AG08396 (cell line): ENCODE results near the gene TENT4B.

ENCODE experiments used
- DNase-seq: peaks from one replicate; pipeline ENCODE4 v3.0.0; 2012; ENCODE audit warnings: low spot score, mixed read lengths

Gene TENT4B

GRCh38 chr16:50195756-50196155, 42.6 kb downstream of the TENT4B start:
- no peak for DNase-seq

- no peak for DNase-seq
Measured at GRCh38 chr16:50197582-50197981, 44.5 kb downstream of the TENT4B start.

GRCh38 chr16:50198802-50199403, 45.8 kb downstream of the TENT4B start:
- no peak for DNase-seq

GRCh38 chr16:50201787-50202186, 48.7 kb downstream of the TENT4B start:
- no peak for DNase-seq

GRCh38 chr16:50202926-50203624, 50.0 kb downstream of the TENT4B start:
- peak; percentile 59 for DNase-seq

GRCh38 chr16:50203681-50204080, 50.6 kb downstream of the TENT4B start:
- no peak for DNase-seq

- DNase-seq = peak; percentile 11
Measured at GRCh38 chr16:50204453-50205108, 51.5 kb downstream of the TENT4B start.

GRCh38 chr16:50207652-50208051, 54.5 kb downstream of the TENT4B start:
- DNase-seq = no peak

GRCh38 chr16:50208460-50208931, 55.4 kb downstream of the TENT4B start:
- no peak for DNase-seq

GRCh38 chr16:50209546-50210265, 56.6 kb downstream of the TENT4B start:
- DNase-seq = no peak

GRCh38 chr16:50210266-50211038, 57.3 kb downstream of the TENT4B start:
- peak; percentile 76 for DNase-seq

GRCh38 chr16:50213939-50214519, 60.9 kb downstream of the TENT4B start:
- DNase-seq = peak; percentile 21

GRCh38 chr16:50215680-50216079, 62.6 kb downstream of the TENT4B start:
- no peak for DNase-seq

GRCh38 chr16:50216231-50216630, 63.1 kb downstream of the TENT4B start:
- DNase-seq = no peak

GRCh38 chr16:50219402-50219975, 66.4 kb downstream of the TENT4B start:
- DNase-seq = no peak

GRCh38 chr16:50224286-50224685, 71.2 kb downstream of the TENT4B start:
- no peak for DNase-seq

GRCh38 chr16:50227120-50227519, 74.0 kb downstream of the TENT4B start:
- DNase-seq = no peak

- no peak for DNase-seq
Measured at GRCh38 chr16:50227665-50228064, 74.6 kb downstream of the TENT4B start.

- DNase-seq = no peak
Measured at GRCh38 chr16:50228364-50228868, 75.3 kb downstream of the TENT4B start.

- DNase-seq = no peak
Measured at GRCh38 chr16:50229149-50229726, 76.1 kb downstream of the TENT4B start.
